Pericardium fibroblast (primary cell): ENCODE results near the gene EEPD1. TPM values are rescaled to one million over a fixed set of nuclear protein-coding genes. Genes with fewer than 3 reads are reported as not detected.

Experiments used
- total RNA-seq: library from RNA; depleted of rRNA; stranded (reverse); fragments of >200 nt; gene quantifications from 2 replicates; pipeline ENCODE4 v1.2.3, GENCODE V29; 2015

The EEPD1 gene
- 2.1 and 5.6 TPM in 2 replicates for total RNA-seq

DNA sequence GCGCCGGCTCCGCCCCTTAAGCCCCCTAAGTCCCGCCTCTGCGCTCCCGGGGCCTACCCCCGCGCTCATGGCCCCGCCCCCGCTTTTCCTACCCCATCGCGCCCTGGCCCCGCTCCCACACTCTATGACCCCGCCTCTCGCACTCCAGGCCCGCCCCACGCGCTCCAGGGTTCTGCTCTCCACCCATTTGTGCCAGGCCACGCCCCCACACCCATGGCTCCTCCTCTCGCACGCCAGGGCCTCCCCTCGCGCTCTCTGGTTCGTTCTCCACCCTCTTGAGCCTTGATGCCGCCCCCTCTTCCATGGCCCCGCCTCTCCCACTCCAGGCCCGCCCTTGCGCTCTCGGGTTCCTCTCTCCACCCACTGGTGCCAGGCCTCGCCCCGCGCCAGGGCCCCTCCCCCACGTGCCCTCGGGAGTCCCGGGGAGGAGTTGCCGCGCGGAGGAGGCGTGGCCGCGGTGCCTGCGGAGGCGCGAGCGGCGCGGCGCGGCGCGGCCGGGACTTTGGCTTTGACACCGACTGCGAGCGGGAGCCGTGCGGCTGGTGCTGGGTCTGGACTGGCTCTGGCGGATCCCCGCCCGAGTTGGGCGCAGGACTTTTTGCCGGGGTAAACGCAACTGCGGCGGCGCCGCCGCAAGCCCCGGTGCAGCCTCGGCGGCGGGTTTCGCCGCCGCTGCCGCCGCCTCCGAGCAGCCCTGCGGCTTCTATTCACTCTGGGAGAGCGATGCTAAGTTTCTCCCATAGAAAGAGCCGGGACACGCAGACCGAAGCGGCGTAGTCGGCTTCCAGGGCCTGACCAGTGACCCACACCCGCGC lies at the start of gene EEPD1:
EEPD1 (plus strand) TSS at position 499 of the 815 bp plus-strand sequence. CDS start 1,071 bp downstream, outside the sequence.

Other genes with a start within 250 kb of the EEPD1 start
- gene ANLN, start 236.6 kb downstream of the EEPD1 start, total RNA-seq, result 4.4 and 7.5 TPM in 2 replicates